Hippocampal formation (tissue), 2 donors: ENCODE data around the gene UBXN7.
"Not testable (repeated sequence)": the region's sequence is repeated elsewhere in the genome, so short reads cannot be mapped to it uniquely, and the experiment has no call there.

Experiments used
- DNase-seq, 2 donors: peaks; one replicate each; lab custom pipeline; 2025; lab: John Stamatoyannopoulos, UW

UBXN7 gene

GRCh38 chr3:196418601-196419000 is 13.6 kb downstream of the UBXN7 start:
- no peak for DNase-seq

GRCh38 chr3:196414469-196414868 is 17.8 kb downstream of the UBXN7 start:
- DNase-seq: no peak

GRCh38 chr3:196412704-196413103 is 19.5 kb downstream of the UBXN7 start:
- no peak for DNase-seq

GRCh38 chr3:196409409-196409808 is 22.8 kb downstream of the UBXN7 start:
- DNase-seq: no peak

GRCh38 chr3:196408565-196409300 is 23.5 kb downstream of the UBXN7 start:
- DNase-seq: no peak

GRCh38 chr3:196406811-196407470 is 25.3 kb downstream of the UBXN7 start:
- no peak for DNase-seq

GRCh38 chr3:196400331-196400730 is 31.9 kb downstream of the UBXN7 start:
- DNase-seq: no peak

GRCh38 chr3:196399485-196399945 is 32.7 kb downstream of the UBXN7 start:
- DNase-seq: no peak

GRCh38 chr3:196398782-196399181 is 33.4 kb downstream of the UBXN7 start:
- DNase-seq: no peak

GRCh38 chr3:196397941-196398340 is 34.3 kb downstream of the UBXN7 start:
- no peak for DNase-seq

GRCh38 chr3:196390116-196390515 is 42.1 kb downstream of the UBXN7 start:
- DNase-seq: no peak

GRCh38 chr3:196388956-196389355 is 43.3 kb downstream of the UBXN7 start:
- no peak for DNase-seq

- DNase-seq: not testable (repeated sequence)
Observed at GRCh38 chr3:196387941-196388340, 44.3 kb downstream of the UBXN7 start.

- not testable (repeated sequence) for DNase-seq
Observed at GRCh38 chr3:196386797-196387196, 45.4 kb downstream of the UBXN7 start.

- DNase-seq: not testable (repeated sequence)
Observed at GRCh38 chr3:196386034-196386433, 46.2 kb downstream of the UBXN7 start.

- DNase-seq: not testable (repeated sequence)
Observed at GRCh38 chr3:196385446-196385845, 46.8 kb downstream of the UBXN7 start.

- no peak for DNase-seq
Observed at GRCh38 chr3:196378146-196378841, 53.9 kb downstream of the UBXN7 start.

GRCh38 chr3:196377321-196377720 is 54.9 kb downstream of the UBXN7 start:
- DNase-seq: no peak

- no peak for DNase-seq
Observed at GRCh38 chr3:196365736-196366135, 66.5 kb downstream of the UBXN7 start.

GRCh38 chr3:196360586-196360985 is 71.6 kb downstream of the UBXN7 start:
- no peak for DNase-seq

GRCh38 chr3:196358540-196358939 is 73.7 kb downstream of the UBXN7 start:
- DNase-seq: not testable (repeated sequence)

- no peak for DNase-seq
Observed at GRCh38 chr3:196357905-196358304, 74.3 kb downstream of the UBXN7 start.

- DNase-seq: no peak
Observed at GRCh38 chr3:196356556-196356955, 75.7 kb downstream of the UBXN7 start.
